HG03354 (cell line): ENCODE measurements around the gene IGF2.

Experiments used
- ATAC-seq: cut with Tn5 transposase; IDR thresholded peaks from one replicate; pipeline ENCODE4 v1.9.1; 2021; ENCODE audit warnings: mild to moderate bottlenecking; ENCODE audit not compliant: unreplicated experiment, poor library complexity, severe bottlenecking

IGF2 gene

DNA sequence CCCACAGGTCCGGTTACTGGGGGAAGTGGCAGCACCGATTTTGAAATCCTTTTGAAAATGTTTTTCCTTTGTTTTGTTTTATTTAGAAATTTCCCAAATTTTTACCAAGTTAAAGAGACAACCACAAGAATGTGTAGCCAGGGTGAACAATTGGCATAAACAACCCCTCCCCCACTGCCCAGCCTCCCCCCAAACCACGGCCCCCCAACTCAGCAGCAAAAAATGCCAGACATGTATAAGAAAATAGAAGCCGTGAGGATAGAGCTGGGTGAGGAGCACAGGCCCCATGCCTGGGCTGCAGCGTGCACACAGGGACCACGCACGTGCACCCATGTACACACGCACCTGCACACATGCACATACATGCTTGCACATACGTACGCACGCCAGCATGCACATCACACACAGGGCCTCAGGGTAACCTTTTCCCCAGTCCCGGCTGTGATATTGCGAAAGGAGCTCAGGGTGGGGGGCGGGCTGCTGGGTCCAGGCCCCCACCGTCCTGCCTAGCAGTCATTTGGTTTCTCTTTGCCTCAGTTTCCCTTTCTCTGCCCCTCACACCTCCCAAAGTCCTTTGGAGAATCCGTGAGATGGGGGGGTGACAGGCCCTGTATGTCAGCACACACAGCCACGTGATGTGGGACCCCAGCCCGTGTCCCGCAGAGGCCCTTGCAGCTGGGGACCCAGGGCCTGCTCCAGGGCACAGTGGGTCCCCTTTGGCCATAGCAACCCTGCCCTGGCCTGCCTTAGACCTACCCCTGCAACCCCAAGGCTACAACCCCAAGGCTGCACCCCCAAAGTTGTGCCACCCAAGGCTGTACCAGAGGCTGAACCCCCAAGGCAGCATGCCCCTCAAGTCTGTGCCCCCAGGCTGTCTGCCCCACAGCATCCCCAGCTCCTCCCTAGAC, 42.9 kb downstream of the IGF2 start:
- no peak for ATAC-seq

GRCh38 chr11:2095542-2095941, 43.6 kb downstream of the IGF2 start:
- no peak for ATAC-seq

- ATAC-seq, result no peak
Observed at GRCh38 chr11:2095198-2095520, 44.0 kb downstream of the IGF2 start.

DNA sequence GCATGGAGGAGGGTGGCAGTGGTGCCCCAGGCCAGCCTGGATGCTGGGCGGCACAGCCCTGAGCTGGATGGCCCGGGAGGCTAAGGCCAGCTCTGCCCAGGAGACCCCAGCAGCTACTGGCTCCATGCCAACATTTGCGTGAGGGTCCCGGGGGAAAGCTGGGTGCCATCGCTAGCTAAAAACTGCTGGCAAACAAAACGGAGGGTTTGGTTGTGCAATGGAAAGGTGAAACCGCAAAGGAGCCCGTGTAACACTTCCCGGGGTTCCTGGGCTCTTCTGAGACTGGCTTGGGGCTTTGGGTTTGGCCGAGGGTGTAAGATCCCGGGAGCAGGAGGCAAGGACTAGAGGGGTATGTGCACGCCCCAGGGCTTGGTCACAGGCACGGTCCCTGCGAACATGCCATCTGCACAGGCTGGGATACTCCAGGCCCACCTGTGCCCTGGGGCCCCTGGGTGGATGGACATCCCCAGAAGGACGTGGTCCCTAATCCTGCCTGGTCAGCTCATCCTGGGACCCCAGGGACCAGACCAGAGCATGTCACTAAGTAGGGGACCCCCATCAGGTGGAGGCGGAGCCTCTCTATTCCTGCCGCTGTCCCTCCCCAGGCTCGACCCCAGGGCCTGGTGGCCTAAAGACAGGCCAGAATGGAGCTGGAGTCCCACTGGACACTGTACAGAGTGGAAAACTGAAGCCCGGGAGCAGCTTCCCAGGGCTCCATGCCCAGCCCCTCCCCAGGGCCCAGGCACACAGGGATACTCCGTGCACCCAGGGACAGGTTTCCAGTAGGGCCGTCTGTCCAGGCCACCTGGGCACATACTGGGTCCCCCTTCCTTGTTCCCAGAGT, 44.6 kb downstream of the IGF2 start:
- ATAC-seq, result no peak

- no peak for ATAC-seq
Observed at GRCh38 chr11:2093575-2094353, 45.4 kb downstream of the IGF2 start.

DNA sequence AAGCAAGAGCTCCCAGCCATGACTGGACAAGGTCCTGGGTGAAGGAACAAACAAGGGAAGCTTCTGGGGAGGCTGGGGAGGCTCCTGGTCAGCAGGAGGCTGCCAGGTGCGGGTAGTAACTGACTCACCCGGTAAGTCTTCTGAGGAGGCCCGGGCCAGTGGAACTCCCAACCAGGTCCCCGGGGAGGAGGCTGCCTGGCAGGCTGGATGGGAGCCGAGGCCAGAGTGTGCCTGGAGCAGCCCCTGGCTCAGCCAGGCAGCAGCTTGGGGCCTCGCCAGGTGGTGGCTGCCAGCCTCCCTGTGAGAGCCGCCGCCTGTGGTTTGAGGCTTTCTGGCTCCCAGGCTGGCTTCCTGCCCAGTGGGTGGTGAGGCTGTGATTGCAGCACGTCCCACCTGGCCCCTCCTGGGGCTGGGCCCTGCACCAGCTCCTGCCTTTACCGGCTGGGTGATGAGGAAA, 46.2 kb downstream of the IGF2 start:
- no peak for ATAC-seq

DNA sequence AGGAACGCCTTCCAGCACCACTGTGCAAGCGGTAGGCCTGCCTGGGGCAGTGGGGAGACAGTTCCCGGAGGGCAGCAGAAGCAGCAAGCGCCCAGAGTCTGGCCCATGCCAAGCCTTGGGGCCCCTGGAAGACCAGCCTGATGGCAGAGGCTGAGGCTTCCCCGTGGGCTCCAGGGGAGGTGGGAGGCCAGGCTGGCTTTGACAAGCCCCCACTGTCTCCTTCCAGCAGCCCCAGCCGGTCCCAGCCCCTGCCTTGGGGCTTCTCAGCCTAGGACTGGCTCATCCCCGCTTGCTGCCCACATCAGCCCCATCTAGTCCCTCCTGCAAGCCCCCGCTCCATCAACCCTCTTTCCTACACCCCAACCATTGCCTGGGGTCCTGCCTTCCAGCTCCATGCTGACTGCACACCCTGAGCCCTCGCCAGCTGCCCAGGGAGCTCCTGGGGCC, 46.7 kb downstream of the IGF2 start:
- no peak for ATAC-seq

DNA sequence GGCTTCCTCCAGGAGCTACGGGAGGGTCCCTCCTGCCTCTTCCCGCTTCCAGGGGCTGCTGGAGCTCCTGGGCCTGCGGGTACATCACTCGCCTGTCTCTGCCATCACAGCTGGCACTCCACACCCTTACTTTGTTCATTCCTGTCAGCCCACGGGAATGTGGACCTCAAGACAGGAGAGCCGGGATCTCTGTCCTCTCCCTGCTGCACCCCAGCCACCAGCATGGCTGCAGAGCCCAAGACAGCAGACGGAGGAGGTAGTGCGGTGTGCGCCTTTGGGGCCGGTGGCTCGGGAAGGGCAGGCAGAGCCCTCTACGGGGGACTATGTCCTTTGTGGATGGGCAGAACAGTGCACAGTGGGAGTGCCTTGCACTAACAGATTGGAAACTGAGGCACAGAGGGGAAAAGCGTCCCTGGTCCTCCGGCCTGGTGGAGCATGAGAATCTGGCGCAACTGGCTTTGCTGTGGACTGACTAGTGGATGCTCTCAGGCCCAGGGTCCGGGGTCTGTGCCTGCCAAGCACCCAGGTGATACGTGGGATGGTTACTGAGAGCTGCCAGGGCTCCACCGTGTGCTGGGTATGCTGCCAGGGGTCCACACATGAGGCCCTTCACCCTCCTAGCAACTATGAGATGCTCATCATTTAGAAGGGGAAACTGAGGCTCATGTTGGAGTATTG, 47.3 kb downstream of the IGF2 start:
- no peak for ATAC-seq

DNA sequence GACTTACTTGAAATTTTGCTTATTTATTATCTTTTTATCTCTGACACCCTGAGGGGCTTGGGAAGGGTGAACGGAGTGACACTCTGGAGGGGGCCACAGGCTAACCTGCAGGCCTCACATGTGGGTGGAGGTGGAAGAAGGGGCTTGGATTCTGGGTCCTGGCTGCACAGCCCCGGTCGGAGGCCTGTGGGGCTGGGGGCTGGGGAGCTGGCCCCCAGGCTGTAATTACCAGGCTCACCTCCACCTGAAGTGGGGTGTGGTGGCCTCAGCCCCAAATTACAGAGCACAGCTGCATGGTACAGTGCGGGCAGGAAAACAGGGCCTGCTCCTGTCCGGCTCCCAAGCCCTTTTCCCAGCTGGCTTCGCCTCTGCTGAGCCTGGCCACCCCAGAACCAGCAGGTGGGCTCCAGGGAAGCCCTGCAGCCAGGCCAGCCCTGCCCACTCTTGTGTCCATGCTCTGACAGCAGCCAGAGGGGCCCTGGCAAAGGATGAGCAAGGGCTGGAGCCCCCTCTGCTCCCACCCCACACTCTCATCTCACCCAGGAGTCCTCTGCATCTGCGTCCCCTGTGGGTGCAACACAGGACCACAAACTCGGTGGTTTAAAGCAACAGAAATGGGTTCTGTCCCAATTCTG, 48.0 kb downstream of the IGF2 start:
- ATAC-seq, result no peak

GRCh38 chr11:2090172-2091111, 48.7 kb downstream of the IGF2 start:
- no peak for ATAC-seq

DNA sequence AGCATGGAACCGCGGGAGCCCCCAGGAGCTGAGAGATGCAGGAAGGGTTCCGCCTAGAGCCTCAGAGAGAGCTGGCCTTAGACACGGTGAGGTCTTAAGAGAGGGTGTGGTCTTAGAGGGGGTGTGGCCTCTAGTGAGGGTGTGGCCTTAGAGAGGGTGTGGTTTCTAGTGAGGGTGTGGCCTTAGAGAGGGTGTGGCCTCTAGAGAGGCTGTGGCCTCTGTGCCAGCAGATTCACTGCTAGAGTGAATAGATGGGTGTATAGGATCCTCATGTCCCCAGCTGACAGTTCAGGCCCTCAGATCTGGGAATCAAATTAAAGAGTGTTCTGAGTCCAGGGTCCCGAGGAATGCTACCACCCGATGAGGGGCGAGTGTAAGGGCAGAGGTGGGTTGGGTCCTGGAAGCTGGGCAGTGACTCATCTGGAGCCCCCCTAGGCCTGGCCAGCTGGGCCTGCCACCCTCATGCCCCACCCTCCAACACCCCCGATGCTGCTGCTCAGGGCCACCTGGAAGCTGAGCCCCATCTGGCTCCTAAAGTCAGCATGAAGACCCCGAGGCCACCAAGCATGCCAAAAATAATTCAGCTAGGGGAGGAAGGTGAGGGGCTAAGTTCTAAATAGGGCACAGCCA, 49.5 kb downstream of the IGF2 start:
- no peak for ATAC-seq

- ATAC-seq, result no peak
Observed at GRCh38 chr11:2088746-2089535, 50.2 kb downstream of the IGF2 start.

DNA sequence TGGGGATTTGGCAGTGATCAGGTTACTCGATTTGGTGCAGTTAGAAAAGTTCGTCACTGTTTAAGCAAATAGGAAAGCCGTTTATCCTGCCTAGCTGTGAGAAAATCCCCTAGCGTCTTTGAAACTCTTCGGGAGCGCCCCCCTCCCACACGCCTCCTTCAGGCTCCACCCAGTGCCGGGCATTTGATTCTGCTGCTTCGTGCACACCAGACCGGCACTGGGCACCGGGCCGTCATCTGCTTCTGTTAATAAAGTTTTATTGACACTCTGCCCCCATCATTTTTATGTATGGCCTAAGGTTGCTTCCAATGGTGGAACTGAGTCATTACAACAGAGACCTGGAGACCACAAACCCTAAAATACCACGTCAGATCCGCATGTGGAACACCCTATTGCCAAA, 50.9 kb downstream of the IGF2 start:
- no peak for ATAC-seq

DNA sequence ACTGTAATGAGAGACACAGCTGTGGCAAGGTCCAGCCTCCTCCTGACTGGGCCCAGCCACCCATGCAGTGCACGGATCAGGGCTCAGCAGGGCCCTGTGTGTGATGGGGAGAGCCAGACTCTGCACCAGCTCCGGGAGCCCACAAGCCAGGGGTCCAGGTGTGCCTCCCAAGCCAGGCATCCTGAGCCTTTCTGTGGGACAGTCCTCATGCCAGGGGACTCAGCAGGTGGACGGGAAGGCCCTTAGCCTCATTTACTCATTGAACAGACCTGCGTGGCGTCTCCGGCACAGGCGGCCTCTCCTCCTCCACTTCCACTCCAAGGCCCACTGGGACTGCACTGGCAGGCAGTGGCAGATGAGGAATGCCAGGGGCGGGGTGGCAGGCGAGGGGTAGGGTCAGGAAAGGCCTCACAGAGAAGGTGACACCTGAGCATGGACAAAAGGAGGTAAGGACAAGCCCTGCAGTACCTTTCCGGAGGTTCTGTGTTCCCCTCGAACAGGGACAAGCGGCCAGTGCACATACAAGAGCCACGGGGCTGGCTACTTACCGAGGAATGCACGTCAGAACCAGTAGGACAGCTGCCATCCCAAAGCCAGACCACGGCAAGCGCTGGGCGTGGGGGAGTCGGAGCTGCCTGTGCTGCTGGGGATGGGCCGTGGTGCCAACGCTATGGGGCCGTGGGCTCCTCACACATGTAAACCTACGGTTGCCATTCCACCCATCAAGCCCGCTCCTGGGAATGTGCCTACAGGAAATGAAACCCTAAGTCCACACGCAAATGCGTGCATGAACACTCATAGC, 52.7 kb downstream of the IGF2 start:
- no peak for ATAC-seq

DNA sequence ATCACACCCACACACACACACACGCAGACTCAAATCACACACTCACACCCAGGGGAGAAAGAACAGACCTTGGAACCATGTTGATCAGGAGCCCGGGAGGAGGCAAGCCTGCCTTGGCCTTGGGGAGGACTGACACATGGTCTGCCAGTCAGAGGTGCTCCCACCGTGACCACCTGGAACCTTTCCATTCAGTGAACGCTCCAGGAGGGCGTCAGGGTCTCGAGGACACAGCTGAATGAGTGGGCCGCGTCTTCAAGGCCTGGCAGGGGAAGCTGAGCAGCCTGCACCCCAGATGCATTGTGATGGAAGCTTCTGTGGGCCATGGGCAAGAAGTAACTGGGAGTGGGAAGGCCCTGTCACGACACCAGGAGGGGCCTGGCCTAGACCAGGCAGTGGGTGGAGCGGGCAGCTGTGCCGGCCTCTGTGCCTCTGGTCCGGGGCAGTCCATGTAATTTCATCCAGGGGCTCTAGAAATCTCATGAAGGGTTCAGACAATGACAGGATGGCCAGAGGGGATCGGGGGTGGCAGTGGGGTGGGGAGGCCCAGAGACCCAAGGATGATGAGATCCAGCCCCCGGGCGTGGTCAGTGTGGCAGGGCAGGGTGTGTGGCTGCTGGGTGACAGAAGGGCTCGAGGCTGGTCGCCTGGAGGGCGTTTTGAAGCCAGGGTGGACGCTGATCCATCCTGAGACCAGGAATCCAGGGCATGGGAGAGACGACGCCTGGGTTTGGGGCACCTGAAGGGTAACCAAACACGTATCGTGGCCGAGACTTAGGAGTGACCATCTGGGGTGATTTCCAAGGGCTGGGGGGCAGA, 53.7 kb downstream of the IGF2 start:
- ATAC-seq, result no peak
